ENCODE results near the gene ADAMTS2.

GRCh38 chr5:179273073-179273435 is 72.2 kb downstream of the ADAMTS2 start:
- TF ChIP-seq CTCF (IDR thresholded peaks at IDR 0.05; ENCODE audit: low read length): no peak
- no peak for TF ChIP-seq EZH2 (IDR thresholded peaks at IDR 0.05; ENCODE audit: borderline replicate concordance, low read length)

Data from OCI-LY1 (cell line).